WI38 (cell line): ENCODE results near the gene FCHO2.
A peak's percentile ranks its signal among the peaks of the same experiment; 100 is the strongest.

Experiments
- H3K4me3 ChIP-seq: 2 replicates; pipeline ENCODE4 v1.5.1; 2011; ENCODE audit warnings: low read depth, mild to moderate bottlenecking, control low read depth, low read length
- TF ChIP-seq, protein P1 (sequence below): IDR thresholded peaks from 2 replicates; pipeline ENCODE4 v1.5.1; 2012; ENCODE audit warnings: low read depth, mild to moderate bottlenecking, control low read depth, low read length

Gene FCHO2

DNA sequence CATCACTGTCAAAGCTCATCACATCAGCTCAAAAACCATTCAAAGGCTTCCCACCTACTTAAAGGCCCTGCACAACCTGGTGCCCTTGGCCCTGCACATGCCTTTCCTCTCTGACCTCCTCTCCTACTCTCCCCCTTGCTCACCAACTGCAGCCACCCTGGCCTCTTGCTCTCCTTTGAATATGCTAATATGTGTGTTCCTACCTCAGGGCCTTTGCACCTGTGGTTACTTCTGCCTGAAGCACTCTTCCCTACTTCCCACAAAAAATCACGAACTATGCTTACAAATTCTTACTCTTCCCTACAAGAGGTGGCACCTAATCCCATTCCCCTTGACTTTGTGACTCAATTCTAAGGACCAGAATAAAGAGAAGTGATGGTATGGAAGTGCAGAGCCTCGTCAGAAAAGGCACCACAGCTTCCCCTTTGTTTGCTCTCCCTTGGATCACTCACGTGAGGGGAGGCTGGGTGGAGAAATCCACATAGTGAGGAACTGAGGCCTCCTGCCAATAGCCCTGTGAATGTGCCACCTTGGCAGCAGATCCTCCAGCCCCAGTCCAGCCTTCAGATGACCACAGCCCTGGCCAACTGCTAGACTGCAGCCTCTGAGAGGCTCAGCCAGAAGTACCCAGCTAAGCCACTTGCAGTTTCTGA, 161.4 kb downstream of the FCHO2 start:
- TF ChIP-seq, protein P1, sequence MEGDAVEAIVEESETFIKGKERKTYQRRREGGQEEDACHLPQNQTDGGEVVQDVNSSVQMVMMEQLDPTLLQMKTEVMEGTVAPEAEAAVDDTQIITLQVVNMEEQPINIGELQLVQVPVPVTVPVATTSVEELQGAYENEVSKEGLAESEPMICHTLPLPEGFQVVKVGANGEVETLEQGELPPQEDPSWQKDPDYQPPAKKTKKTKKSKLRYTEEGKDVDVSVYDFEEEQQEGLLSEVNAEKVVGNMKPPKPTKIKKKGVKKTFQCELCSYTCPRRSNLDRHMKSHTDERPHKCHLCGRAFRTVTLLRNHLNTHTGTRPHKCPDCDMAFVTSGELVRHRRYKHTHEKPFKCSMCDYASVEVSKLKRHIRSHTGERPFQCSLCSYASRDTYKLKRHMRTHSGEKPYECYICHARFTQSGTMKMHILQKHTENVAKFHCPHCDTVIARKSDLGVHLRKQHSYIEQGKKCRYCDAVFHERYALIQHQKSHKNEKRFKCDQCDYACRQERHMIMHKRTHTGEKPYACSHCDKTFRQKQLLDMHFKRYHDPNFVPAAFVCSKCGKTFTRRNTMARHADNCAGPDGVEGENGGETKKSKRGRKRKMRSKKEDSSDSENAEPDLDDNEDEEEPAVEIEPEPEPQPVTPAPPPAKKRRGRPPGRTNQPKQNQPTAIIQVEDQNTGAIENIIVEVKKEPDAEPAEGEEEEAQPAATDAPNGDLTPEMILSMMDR, result no peak
- H3K4me3 ChIP-seq, result no peak overlapping the region

DNA sequence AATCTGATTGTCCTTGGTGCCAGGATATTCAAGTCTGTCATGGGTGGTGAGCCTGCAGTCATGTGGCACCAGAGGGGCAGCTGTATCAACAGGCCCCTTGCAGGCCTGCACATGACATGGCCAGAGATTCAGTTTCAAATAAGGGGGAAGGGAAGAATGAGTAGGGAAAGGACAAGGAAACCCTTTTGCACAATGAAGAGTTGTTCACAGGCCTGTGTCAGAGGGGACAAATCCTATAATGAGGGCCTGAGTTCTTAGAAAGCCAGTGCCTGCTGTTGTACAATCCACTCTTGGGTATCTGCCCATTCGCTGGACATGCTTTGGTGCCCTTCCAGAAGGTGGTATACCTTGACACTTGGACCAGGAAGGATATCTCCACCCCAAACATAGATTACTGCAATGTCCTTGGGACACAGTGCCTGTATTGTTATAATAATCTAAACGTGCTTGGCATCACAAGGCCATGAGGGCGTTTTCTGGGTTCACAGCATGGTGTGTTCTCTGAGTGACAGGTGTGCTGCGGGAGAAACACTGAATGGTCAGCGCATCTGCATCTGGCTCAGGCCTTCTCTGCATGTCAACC, 162.6 kb downstream of the FCHO2 start:
- no peak overlapping the region for H3K4me3 ChIP-seq

DNA sequence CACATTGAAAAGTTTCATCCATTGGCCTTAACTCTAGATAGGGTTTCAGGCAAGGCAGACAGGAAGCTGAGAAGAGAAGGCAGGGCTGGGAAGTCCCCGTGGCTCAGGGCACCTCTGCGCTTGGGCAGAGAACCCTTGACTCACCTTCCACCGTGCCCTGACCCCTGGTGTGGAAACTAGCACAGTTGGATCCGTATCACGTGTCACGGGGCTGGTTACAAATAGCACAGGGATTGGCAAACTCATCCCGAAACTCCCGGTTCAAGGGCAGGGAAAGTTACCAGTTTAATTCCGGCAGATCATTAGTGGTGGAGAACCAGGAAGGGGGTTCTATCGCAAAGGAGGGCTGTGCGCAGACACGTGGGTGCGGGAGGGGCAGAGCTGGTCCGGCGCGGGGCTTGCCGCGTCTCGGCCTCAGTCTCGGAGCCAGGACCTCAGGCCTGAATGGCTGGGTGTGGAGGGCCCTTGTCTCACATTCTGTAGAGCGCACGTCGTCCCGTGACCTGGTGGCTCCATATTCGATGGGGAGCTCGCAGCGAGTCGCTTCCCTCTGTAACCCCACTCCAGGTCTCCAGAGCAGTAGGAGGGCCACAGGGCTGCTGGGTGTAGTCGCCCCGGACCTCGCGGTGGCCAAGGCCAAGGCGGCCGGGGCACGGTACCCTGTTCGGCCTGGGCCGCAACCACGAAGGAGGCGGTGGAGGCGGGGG, 163.8 kb downstream of the FCHO2 start:
- H3K4me3 ChIP-seq, result peak overlapping the region; percentile 67
- TF ChIP-seq, protein P1, result no peak

More for the DNA sequence above, 162.6 kb downstream of the FCHO2 start:
- TF ChIP-seq, protein P1, result no peak

DNA sequence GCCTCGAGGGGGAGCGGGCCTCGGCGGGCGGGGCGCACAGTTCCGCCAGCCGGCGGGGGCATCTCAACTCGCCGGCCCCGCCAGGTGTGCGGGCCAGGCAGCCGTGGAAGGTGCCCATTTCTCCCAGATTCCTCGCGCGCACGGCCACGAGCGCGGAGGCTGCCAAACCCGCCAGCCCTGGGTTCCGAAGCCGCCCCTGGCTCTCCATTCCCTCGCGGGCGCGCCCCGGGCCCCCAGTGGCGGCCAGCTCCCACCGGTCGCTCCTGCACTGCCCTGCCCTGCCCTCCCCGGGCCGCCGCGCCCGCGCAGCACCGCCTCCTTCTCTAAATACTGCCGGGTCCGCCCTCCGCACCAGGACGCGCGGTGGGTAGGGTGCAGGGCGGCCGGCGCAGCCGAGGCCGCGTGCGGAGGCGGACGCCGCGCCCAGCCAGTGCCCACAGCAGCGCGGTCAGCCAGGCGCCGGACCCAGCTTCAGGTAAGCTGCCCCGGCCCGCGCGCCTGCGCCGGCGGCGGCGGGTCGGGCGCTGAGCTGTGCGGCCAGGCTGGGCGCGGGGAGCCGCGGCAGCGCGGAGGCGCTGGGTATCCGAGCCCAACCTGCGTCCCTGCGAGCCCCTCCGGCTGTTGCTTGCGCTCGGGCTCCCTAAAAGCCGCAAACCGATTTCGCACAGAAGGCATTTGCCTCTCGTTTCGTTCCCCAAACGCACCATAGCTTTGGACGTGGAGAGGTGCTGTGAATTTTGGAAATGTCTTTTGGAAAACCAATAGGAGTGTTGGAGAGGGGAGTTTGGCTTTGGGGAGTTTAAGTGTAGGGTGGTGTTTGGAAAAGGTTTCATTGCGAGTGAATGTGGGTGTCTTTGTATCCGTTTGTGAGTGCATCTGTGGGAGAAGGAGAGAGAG, 164.6 kb downstream of the FCHO2 start, which contains the start of gene TMEM171:
TMEM171 (plus strand) TSS at position 354 of the 897 bp plus-strand sequence. CDS start 2,799 bp downstream, outside the sequence.
- TF ChIP-seq, protein P1, result no peak
- H3K4me3 ChIP-seq, result peak within 1 kb of the TSS; percentile 67

DNA sequence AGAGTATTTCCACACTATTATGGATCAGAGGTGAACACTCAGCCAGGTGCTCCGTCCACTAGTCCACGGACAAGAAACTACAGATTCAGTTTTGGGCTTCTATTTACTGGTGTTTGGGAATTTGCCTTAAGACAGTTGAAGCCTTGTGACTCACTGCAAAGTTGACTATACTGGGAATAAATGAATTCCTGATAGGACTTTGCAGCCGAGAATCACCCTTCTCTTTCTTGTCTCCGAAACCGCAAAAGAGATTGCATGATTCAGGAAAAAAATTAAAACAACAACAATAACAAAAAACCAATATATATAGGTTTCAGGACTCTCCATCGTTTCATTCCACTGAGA, 165.2 kb downstream of the FCHO2 start:
- H3K4me3 ChIP-seq, result peak overlapping the region; percentile 67
- TF ChIP-seq, protein P1, result no peak

DNA sequence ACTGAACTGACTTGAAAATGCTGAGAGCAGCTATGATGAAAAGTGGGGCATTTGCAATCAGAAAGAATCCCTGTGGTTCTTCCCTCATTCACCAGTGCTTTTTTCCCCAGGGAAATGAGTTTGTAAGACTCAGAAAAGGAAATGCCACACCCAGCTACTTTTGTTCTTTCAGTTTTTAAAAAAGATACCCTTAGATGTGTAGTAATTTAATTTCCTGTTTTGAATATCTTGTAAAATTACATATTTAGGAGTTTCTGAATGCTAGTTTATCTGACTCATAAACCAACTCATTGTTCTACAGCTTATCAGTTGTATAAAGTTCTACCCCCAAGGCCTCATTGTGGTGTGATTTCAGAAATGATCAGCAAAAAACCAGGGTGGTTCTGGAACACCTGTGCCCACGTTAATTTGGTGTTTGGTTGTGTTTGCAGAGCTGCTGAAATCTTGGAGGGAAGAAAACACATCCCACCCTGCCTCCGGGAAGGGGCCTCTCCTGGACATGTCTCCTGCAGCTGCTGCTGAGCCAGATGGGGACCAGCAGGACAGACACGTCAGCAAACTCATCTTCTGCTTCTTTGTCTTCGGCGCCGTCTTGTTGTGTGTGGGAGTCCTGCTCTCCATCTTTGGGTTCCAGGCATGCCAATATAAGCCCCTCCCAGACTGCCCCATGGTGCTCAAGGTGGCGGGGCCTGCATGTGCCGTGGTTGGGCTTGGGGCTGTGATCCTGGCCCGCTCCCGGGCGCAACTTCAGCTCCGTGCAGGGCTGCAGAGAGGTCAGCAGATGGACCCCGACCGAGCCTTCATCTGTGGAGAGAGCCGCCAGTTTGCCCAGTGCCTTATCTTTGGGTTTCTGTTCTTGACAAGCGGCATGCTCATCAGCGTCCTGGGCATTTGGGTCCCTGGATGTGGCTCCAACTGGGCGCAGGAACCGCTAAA, 167.3 kb downstream of the FCHO2 start:
- no peak overlapping the region for H3K4me3 ChIP-seq
- TF ChIP-seq, protein P1, result no peak
